ENCODE measurements around the gene SEBOX.

The SEBOX gene

DNA sequence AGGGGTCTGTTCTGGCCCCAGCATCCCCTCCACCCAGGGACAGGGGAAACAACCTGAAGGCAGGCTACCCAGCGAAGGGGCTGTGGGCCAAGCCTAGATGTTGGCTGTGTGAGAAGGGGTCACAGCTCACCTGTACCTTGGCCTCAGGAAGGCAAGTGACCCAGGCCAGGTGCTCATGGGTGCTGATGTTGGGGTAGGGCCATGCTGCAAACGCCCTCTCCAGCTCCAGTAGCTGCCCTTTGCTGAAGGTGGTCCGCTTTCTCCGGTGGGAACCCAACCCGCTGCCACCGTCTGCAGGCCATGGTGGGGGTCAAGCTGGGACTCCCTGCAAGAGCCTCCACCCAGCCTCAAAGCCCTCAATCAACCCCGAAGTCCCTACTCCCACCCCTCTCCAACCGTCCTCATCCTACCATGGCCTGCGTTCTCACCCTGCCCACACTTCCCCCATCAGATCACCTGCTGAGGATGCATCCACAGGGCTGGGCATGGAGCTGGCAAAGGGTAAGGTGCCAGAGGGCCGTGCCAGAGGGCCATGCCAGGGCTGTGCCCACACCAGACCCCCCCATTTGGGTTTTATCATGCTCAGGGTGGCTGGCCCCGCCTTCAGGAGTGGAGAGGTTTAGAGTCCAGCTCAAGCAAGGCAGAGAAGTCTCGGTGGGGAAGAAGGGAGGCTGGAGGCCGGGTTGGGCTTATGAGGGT, at the start of gene SEBOX:
Gene SEBOX (minus strand): TSS at position 535 of the 699 bp plus-strand sequence. CDS start 48 bp downstream, at position 487.
- DNase-seq = no peak

GRCh38 chr17:28413804-28414203, 48.8 kb upstream of the SEBOX start:
- DNase-seq = no peak

GRCh38 chr17:28412099-28412498, 47.1 kb upstream of the SEBOX start:
- no peak for DNase-seq

DNA sequence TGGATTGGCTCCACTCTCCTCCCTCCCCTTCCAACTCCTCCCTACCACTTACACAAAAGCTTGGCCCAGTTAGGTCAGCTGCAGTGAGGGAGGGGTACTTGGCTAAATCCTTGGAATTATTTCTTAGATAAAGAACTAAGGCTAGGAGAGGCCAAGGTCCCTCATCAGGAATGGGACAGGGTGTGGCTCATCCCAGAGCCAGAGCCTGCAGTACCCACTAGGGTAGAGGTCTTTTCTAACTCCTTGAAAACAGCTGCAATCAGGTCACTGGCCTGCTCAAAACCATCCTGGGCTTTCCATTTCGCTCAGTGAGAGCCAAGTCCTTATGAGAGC, 42.9 kb upstream of the SEBOX start:
- DNase-seq = no peak

DNA sequence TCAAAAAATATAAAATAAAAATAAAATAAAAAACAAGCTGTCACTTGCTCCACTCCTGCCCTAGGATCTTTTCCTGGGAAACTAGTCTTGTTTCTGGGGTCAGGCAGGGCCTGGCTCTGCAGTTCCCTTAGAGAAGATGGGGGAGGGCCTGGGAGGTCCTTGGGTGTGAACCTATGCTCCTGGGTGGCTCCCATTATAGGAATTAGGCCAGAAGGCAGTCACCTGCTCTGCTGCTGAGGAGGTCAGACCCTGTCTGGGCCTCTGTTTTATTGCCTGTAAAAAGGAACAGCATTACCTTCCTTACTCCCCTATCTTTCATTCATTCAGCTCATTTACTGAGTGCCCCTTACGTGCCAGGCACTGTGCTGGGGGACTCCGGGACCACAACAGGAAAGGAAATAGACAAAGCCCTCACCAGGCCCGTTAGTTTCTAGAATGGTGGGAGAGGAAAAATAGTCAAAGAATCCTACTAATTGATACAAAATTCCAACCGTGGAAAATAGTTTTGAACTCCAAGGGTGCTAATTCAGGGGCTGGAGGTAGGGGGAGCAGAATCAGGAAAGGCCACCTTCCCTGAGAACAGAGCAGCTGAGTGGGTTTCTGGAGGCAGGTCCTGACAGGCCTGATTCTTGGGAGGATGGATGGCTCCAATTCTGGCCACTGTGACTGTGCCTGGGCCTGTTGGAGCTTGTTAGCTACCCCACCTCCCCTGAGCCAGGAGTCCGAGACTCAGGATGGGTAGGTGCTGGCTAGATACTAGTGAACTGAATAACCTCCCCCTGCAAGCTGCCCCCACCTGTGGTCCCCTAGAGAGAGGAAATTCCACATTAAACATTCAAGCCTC, 42.4 kb upstream of the SEBOX start:
- DNase-seq = no peak

DNA sequence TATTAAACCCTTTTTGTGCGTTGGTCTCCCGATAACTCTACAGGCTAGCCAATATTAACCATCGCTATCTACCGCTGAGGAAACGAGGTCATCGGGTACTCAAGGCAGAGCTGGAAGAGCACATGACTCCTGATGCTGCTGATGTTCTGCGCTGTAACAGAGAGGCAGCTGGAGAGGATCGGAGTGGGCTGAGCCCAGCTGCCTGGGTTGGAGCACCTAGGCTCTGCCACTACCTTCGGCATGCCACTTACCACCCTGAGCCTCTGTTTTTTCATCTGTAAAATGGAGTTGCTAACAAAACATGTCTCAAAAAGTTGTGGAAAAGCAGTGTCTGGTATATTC, 41.4 kb upstream of the SEBOX start:
- peak; percentile 45 for DNase-seq

- DNase-seq = peak; percentile 66
Observed at GRCh38 chr17:28405632-28406472, 40.9 kb upstream of the SEBOX start, which contains the start of gene SLC46A1. Gene SLC46A1 (minus strand): TSS chr17:28406212. CDS start chr17:28406114, 98 bp downstream.

DNA sequence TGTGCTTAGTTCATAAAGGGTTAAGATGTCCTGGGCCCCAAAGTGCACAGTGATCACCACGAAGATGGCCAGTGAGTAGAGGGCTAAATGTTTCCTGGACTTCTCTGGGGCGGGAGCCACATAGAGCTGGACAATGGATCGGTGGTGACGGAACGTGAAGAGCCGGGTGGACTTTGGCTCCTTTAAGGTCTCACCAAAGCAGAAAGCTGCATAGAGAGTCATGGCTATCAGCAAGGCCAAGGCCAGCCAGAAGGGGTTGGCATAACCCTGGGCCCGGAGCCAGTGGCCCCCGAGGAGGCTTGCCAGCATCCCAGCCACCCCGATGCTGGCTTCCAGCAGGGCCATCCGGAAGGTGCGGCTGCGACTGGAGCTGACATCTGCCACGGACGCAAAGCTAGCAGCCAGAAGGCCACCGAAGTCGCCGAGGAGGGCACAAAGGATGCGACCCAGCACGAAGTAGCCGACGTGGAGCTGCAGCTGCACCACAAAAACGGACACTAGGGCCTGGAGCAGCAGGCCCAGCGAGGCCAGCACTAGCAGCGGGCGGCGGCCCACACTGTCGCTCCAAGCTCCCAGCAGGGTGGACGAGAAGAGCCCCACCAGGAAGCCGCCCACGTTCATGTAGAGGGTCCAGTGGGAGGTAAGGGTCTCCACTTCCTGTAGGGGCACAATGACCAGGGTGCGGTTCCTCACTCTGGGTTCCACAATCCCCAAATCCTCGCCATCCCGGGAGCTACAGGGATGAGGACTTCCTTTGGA, 40.0 kb upstream of the SEBOX start:
- DNase-seq = peak; percentile 32

GRCh38 chr17:28404461-28404811, 39.4 kb upstream of the SEBOX start:
- no peak for DNase-seq

DNA sequence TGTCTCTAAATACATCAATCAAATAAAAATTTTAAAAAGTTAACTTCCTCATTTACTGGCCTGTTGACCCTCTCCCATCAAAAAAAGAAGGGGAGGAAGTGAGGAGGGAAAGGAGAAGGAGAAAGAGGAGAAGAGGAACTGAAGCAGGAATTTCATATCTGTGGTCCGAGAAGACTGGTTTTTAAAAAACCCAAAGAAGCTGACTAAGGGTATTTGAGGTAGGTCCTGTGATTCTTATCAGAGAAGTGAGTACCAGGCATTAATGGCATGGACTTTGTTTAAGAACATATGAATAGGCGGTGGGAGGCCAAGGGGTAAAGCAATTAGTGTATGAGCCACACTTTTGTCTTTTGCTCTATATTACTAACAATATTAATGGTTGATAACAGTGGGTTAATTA, 39.0 kb upstream of the SEBOX start:
- no peak for DNase-seq

GRCh38 chr17:28402844-28403243, 37.8 kb upstream of the SEBOX start:
- DNase-seq = no peak

GRCh38 chr17:28402224-28402630, 37.2 kb upstream of the SEBOX start:
- DNase-seq = no peak

GRCh38 chr17:28399808-28400207, 34.8 kb upstream of the SEBOX start:
- DNase-seq = no peak

GRCh38 chr17:28398280-28398981, 33.4 kb upstream of the SEBOX start:
- DNase-seq = no peak

DNA sequence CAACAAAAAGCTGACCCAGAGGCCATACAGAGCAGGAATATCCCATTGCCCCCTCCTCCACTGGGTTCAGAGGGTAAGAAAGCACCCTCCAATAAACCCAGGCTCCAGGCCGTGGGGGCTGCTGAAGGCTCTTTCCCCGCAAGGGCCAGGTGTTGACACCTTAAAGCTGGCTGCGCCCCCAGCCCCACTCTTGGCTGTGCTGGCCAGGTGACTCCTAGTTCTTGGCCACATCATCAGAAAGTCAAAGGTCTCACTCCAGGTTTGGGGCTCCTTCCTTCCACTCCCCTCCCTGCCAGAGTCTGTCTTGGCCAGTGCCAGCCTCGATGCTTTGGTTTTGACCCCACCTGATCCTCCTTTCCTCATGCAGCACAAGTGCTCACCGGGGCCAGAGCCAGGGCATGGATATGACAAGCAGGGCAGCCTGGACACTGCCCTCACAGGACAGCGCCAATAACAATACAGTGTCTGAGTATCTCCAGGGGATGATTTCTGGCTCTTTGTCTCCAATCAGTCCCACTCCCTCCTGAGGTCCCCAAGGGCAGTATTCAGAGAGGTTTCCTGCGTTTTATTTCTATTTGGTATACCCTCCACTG, 32.8 kb upstream of the SEBOX start:
- DNase-seq = no peak

DNA sequence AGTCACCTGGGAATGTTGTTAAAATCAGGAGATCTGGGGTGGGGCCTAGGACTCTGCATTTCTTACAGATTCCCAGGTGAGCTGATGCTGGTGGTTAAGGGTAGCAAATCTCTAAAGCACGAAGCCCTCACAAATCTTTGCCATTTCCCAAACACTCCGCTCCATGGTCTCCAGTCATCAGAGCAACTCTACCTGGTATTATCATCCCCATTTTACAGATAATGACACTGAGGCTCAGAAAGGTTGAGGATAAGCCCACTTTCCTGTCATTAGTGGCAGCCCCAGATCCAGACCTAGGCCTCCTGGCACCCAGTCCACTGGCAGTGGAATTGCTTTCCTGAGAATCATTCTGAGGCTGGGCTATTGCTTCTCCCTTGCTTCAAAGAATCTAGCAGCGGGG, 32.3 kb upstream of the SEBOX start:
- no peak for DNase-seq

- no peak for DNase-seq
Observed at GRCh38 chr17:28396635-28397239, 31.7 kb upstream of the SEBOX start.

- DNase-seq = no peak
Observed at GRCh38 chr17:28395968-28396367, 31.0 kb upstream of the SEBOX start.

- DNase-seq = no peak
Observed at GRCh38 chr17:28395426-28395825, 30.4 kb upstream of the SEBOX start.

DNA sequence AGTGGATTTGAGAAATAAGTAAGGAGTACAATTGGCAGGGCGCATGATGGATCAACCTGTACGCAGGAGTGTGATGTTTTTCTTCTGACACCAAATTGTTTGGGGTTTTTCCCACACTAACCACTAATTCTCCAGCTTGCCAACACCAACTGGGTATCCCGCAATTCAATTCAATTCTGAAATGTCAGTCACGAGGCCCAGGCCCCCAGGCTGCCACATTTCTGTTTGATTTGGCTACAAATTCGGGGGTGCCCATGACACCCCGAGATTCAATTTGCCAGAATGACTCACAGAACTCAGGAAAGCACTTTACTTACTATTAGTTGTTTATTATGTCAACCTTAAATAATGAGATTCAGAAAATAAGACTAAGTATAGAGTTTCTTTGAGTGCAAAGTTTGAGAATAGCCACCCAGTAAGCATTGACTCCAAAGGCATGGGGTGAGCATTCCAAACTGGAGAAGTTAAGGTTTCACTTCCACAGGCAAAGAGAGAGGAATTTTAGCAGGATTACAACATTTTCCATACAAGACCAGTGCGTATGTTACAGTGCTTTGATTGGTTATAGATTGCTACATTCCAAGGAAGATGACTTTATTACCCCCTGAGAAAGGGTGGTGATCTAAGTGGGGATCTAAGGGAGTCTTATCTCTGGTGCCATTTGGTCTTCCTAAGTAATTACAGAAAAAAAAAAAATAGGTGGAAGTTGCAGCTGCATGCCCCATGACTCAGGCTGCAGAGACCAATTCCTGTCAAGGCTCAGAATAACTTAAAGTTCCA, 29.5 kb upstream of the SEBOX start:
- DNase-seq = no peak

GRCh38 chr17:28392491-28392890, 27.5 kb upstream of the SEBOX start:
- no peak for DNase-seq
